HEK293 (cell line): ENCODE measurements around the gene TMEM184A.

Experiments used
- CTCF ChIA-PET: fragments of 350-600 bp; formaldehyde crosslinking; extraction: SDS; loops from one replicate; lab custom pipeline; 2021; ENCODE audit warnings: antibody characterized with exemption; lab: Yijun Ruan, JAX
- POLR2A ChIA-PET: fragments of 300-600 bp; formaldehyde crosslinking; extraction: SDS; loops from one replicate; lab custom pipeline; 2020; ENCODE audit warnings: antibody characterized with exemption, inconsistent platforms; lab: Yijun Ruan, JAX
- H3K27ac ChIP-seq: fragments of 200-500 bp; sonication (Bioruptor generic); 2 replicates; pipeline ENCODE4 v1.5.1; 2014; ENCODE audit warnings: low read depth, low read length, control low read depth, inconsistent platforms; ENCODE audit errors: extremely low read depth
- H3K36me3 ChIP-seq, 2 experiments: fragments of 200-500 bp in 1 of 2; sonication (Bioruptor generic) in 1 of 2; 1 replicate in 1 of 2; 2 replicates in 1 of 2; pipeline ENCODE4 v1.5.1; 2014 to 2017; ENCODE audit warnings: inconsistent platforms in 2 of 2, low read length in 2 of 2; ENCODE audit not compliant: control insufficient read depth in 2 of 2, insufficient read depth in 1 of 2
- H3K4me1 ChIP-seq: fragments of 200-500 bp; sonication (Bioruptor generic); 2 replicates; pipeline ENCODE4 v1.5.1; 2014; ENCODE audit warnings: mild to moderate bottlenecking, low read length, inconsistent platforms; ENCODE audit not compliant: control insufficient read depth, insufficient read depth
- H3K4me3 ChIP-seq: 2 replicates; pipeline ENCODE4 v1.5.1; 2011; ENCODE audit warnings: low read depth, mild to moderate bottlenecking, control low read depth, low read length, moderate library complexity
- H3K9me3 ChIP-seq: fragments of 200-500 bp; sonication (Bioruptor generic); 2 replicates; pipeline ENCODE4 v1.5.1; 2014; ENCODE audit warnings: low read depth, low read length, inconsistent platforms; ENCODE audit not compliant: control insufficient read depth, insufficient read depth
- ATF2 ChIP-seq: fragments of 450-650 bp; formaldehyde crosslinking; IDR thresholded peaks from 2 replicates; pipeline ENCODE4 v1.5.1; 2016; ENCODE audit warnings: missing biosample characterization, missing genetic modification characterization, low read depth
- EGR2 ChIP-seq: fragments of 450-650 bp; formaldehyde crosslinking; IDR thresholded peaks from 2 replicates; pipeline ENCODE4 v1.5.1; 2016; ENCODE audit warnings: low read depth, missing biosample characterization, missing genetic modification characterization
- GFI1B ChIP-seq: fragments of 450-650 bp; formaldehyde crosslinking; IDR thresholded peaks from 2 replicates; pipeline ENCODE4 v1.5.1; 2016; ENCODE audit warnings: missing biosample characterization, missing genetic modification characterization
- HOXC10 ChIP-seq: sonication (generic); formaldehyde crosslinking; IDR thresholded peaks from 2 replicates; pipeline ENCODE4 v1.8.1; 2023; ENCODE audit warnings: mild to moderate bottlenecking, missing genetic modification reagents
- KLF10 ChIP-seq: fragments of 450-650 bp; IDR thresholded peaks from 2 replicates; pipeline ENCODE4 v1.5.1; 2018; ENCODE audit warnings: missing biosample characterization, mild to moderate bottlenecking, missing genetic modification characterization
- ZBTB20 ChIP-seq: fragments of 450-650 bp; formaldehyde crosslinking; IDR thresholded peaks from 2 replicates; pipeline ENCODE4 v1.5.1; 2016; ENCODE audit warnings: missing biosample characterization, missing genetic modification characterization
- ZBTB21 ChIP-seq: fragments of 450-650 bp; formaldehyde crosslinking; IDR thresholded peaks from 2 replicates; pipeline ENCODE4 v1.5.1; 2017; ENCODE audit warnings: missing biosample characterization, missing genetic modification characterization
- ZBTB44 ChIP-seq: fragments of 450-650 bp; IDR thresholded peaks from 2 replicates; pipeline ENCODE4 v1.5.1; 2018; ENCODE audit warnings: missing biosample characterization, mild to moderate bottlenecking, missing genetic modification characterization
- ZEB2 ChIP-seq: fragments of 450-650 bp; formaldehyde crosslinking; IDR thresholded peaks from 2 replicates; pipeline ENCODE4 v1.5.1; 2016; ENCODE audit warnings: missing biosample characterization, missing genetic modification characterization
- ZIC2 ChIP-seq: fragments of 450-650 bp; formaldehyde crosslinking; IDR thresholded peaks from 2 replicates; pipeline ENCODE4 v1.5.1; 2016; ENCODE audit warnings: missing biosample characterization, missing genetic modification characterization
- ZNF114 ChIP-seq: fragments of 450-650 bp; formaldehyde crosslinking; IDR thresholded peaks from 2 replicates; pipeline ENCODE4 v1.5.0; 2017; ENCODE audit warnings: missing biosample characterization, missing genetic modification characterization
- ZNF274 ChIP-seq, 2 experiments: fragments of 200-500 bp in 1 of 2; fragments of 450-650 bp in 1 of 2; sonication (Bioruptor generic) in 1 of 2; formaldehyde crosslinking in 1 of 2; IDR thresholded peaks; 2 replicates each; pipeline versions ENCODE4 v1.5.1 to v1.6.1; 2014 to 2016; ENCODE audit warnings: borderline replicate concordance in 1 of 2, inconsistent platforms in 1 of 2, low read length in 1 of 2, missing biosample characterization in 1 of 2, missing genetic modification characterization in 1 of 2
- ZNF292 ChIP-seq: fragments of 450-650 bp; formaldehyde crosslinking; IDR thresholded peaks from 2 replicates; pipeline ENCODE4 v1.5.1; 2016; ENCODE audit warnings: low read depth, missing biosample characterization, missing genetic modification characterization, borderline replicate concordance
- ZNF335 ChIP-seq: fragments of 450-650 bp; formaldehyde crosslinking; conservative IDR thresholded peaks from 2 replicates; pipeline ENCODE4 v1.5.1; 2016; ENCODE audit warnings: missing biosample characterization, missing genetic modification characterization
- ZNF548 ChIP-seq: fragments of 450-650 bp; formaldehyde crosslinking; IDR thresholded peaks from 2 replicates; pipeline ENCODE4 v1.5.1; 2016; ENCODE audit warnings: missing biosample characterization, missing genetic modification characterization
- ZNF677 ChIP-seq: fragments of 450-650 bp; IDR thresholded peaks from 2 replicates; pipeline ENCODE4 v1.5.0; 2018; ENCODE audit warnings: missing biosample characterization, mild to moderate bottlenecking, missing genetic modification characterization, moderate library complexity
- ZNF692 ChIP-seq: fragments of 450-650 bp; formaldehyde crosslinking; IDR thresholded peaks from 2 replicates; pipeline ENCODE4 v1.5.1; 2016; ENCODE audit warnings: missing biosample characterization, missing genetic modification characterization
- ZNF776 ChIP-seq: fragments of 450-650 bp; formaldehyde crosslinking; IDR thresholded peaks from 2 replicates; pipeline ENCODE4 v1.5.0; 2017; ENCODE audit warnings: missing biosample characterization, missing genetic modification characterization, borderline replicate concordance
- ZNF777 ChIP-seq: fragments of 450-650 bp; formaldehyde crosslinking; IDR thresholded peaks from 2 replicates; pipeline ENCODE4 v1.5.1; 2017; ENCODE audit warnings: missing biosample characterization, missing genetic modification characterization, borderline replicate concordance
- ZSCAN18 ChIP-seq: fragments of 450-650 bp; formaldehyde crosslinking; IDR thresholded peaks from 2 replicates; pipeline ENCODE4 v1.5.1; 2016; ENCODE audit warnings: missing biosample characterization, missing genetic modification characterization
- ZXDB ChIP-seq: fragments of 450-650 bp; formaldehyde crosslinking; IDR thresholded peaks from 2 replicates; pipeline ENCODE4 v1.5.1; 2016; ENCODE audit warnings: missing biosample characterization, missing genetic modification characterization
- TF ChIP-seq, protein P1 (sequence below): fragments of 450-650 bp; formaldehyde crosslinking; IDR thresholded peaks from 2 replicates; pipeline ENCODE4 v1.5.1; 2016; ENCODE audit warnings: missing biosample characterization, missing genetic modification characterization

Gene TMEM184A

GRCh38 chr7:1536743-1537534 lies 19.1 kb downstream of the TMEM184A start (continued):
- TF ChIP-seq, protein P1, sequence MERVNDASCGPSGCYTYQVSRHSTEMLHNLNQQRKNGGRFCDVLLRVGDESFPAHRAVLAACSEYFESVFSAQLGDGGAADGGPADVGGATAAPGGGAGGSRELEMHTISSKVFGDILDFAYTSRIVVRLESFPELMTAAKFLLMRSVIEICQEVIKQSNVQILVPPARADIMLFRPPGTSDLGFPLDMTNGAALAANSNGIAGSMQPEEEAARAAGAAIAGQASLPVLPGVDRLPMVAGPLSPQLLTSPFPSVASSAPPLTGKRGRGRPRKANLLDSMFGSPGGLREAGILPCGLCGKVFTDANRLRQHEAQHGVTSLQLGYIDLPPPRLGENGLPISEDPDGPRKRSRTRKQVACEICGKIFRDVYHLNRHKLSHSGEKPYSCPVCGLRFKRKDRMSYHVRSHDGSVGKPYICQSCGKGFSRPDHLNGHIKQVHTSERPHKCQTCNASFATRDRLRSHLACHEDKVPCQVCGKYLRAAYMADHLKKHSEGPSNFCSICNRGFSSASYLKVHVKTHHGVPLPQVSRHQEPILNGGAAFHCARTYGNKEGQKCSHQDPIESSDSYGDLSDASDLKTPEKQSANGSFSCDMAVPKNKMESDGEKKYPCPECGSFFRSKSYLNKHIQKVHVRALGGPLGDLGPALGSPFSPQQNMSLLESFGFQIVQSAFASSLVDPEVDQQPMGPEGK (tag by site-specific recombination), result peak; percentile 91
- TF ChIP-seq ZNF776 (no peak), ZIC2 (tag by site-specific recombination) (peak; percentile 78), KLF10 (peak; percentile 89), ZEB2 (peak; percentile 76), ZXDB (tag by site-specific recombination) (peak; percentile 45; the same call in 1 of the 2 replicates), ZBTB44 (tag by site-specific recombination) (no peak), ZNF335 (peak; percentile 94), ZNF548 (tag by site-specific recombination) (no peak), ZNF292 (tag by site-specific recombination) (no peak), ZSCAN18 (no peak), HOXC10 (no peak), ATF2 (tag by site-specific recombination) (peak; percentile 57; the same call in 1 of the 2 replicates), ZNF677 (tag by site-specific recombination) (no peak)

DNA sequence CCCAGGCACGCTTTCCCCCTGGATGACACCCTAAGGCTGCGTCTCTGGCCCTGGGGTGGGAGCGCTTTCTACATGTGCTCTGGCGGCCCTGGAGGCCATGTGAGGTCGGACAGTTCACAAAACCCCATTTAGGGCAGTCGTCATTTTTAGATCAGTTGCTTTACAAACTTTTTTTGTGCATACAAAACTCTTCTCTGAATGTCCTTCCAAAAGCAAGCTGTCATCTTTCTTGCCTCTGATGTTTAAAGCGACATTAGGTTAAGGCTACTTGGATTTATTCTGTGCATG lies 19.6 kb downstream of the TMEM184A start:
- H3K9me3 ChIP-seq, result no peaks in the 10 kb centered on the region
- TF ChIP-seq ZBTB21 (tag by site-specific recombination) (no peak), ZNF777 (tag by site-specific recombination) (no peak), ZNF114 (no peak), ZNF274 (IDR thresholded peaks at IDR 0.05; ENCODE audit: low read length) (no peak), ZNF274 (tag by site-specific recombination; IDR thresholded peaks at IDR 0.05; ENCODE audit: borderline replicate concordance) (no peak), ZBTB20 (tag by site-specific recombination) (no peak), ZBTB44 (tag by site-specific recombination) (no peak), GFI1B (tag by site-specific recombination) (no peak), EGR2 (no peak), ZNF548 (tag by site-specific recombination) (no peak), ZNF692 (tag by site-specific recombination) (no peak)
- no peak overlapping the region for H3K4me3 ChIP-seq
- peaks cover 31% of the 10 kb centered on the region for H3K4me1 ChIP-seq
- H3K36me3 ChIP-seq, result peaks cover 0 to 22% of the 10 kb centered on the region in 2 experiments; a peak in 1 of 3 replicates
- ChIA-PET CTCF (interaction anchor here (0.6 to 4.7 kb wide), 3 partner anchors 19 to 55 kb away, joined by 3 to 23 read pairs (median 4); partner anchors contain the start of gene TMEM184A), POLR2A (interaction anchor here (0.7 to 6.8 kb wide), 5 partner anchors 19 to 76 kb away, joined by 3 to 40 read pairs (median 10); partner anchors contain the start of genes PSMG3 and TMEM184A)
- H3K27ac ChIP-seq, result no peak overlapping the region
